Measurements from ENCODE around the gene RCAN1. TPM values are rescaled to one million over a fixed set of nuclear protein-coding genes. Genes with fewer than 3 reads are reported as not detected.
"Not testable (repeated sequence)": the region's sequence is repeated elsewhere in the genome, so short reads cannot be mapped to it uniquely, and the experiment has no call there.

RCAN1 gene
- total RNA-seq, 1 donor from 2014 or later: 36.0 TPM

- intact Hi-C loops (cut with DNase I): no loop called here
- DNase-seq (peak; percentile 62), ATAC-seq (ENCODE audit: poor library complexity) (peak; percentile 51)
Measured at GRCh38 chr21:34511787-34512455, 103.0 kb downstream of the RCAN1 start, which contains the start of gene KCNE1. Gene KCNE1, minus strand, starts transcription at chr21:34512210. Its CDS starts 62,576 bp downstream, at chr21:34449634.

- ATAC-seq (ENCODE audit: poor library complexity) (peak; percentile 30), DNase-seq (no peak)
- intact Hi-C loops (cut with DNase I): no loop called here
Measured at GRCh38 chr21:34511181-34511580, 103.7 kb downstream of the RCAN1 start.

GRCh38 chr21:34510148-34511142 lies 104.5 kb downstream of the RCAN1 start:
- intact Hi-C loops (cut with DNase I): no loop called here
- peak; percentile 87 for ATAC-seq (ENCODE audit: poor library complexity)
- DNase-seq: peak; percentile 89

- no peak for ATAC-seq (ENCODE audit: poor library complexity)
- DNase-seq: no peak
- intact Hi-C loops (cut with DNase I): no loop called here
Measured at GRCh38 chr21:34509151-34509550, 105.8 kb downstream of the RCAN1 start.

GRCh38 chr21:34504595-34504994 lies 110.3 kb downstream of the RCAN1 start:
- intact Hi-C loops (cut with DNase I): no loop called here
- DNase-seq (no peak), ATAC-seq (ENCODE audit: poor library complexity) (no peak)

GRCh38 chr21:34502480-34503106 lies 112.3 kb downstream of the RCAN1 start:
- DNase-seq: no peak
- ATAC-seq (ENCODE audit: poor library complexity): no peak
- intact Hi-C loops (cut with DNase I): no loop called here

- intact Hi-C loops (cut with DNase I): no loop called here
- DNase-seq: no peak
Measured at GRCh38 chr21:34501716-34502115, 113.2 kb downstream of the RCAN1 start.

GRCh38 chr21:34500191-34500590 lies 114.7 kb downstream of the RCAN1 start:
- ATAC-seq (ENCODE audit: poor library complexity) (no peak), DNase-seq (no peak)
- intact Hi-C loops (cut with DNase I): no loop called here

More at GRCh38 chr21:34501716-34502115, 113.2 kb downstream of the RCAN1 start:
- no peak for ATAC-seq (ENCODE audit: poor library complexity)

- no peak for ATAC-seq (ENCODE audit: poor library complexity)
Measured at GRCh38 chr21:34499116-34499515, 115.8 kb downstream of the RCAN1 start.

GRCh38 chr21:34498623-34499022 lies 116.3 kb downstream of the RCAN1 start:
- peak; percentile 48 for ATAC-seq (ENCODE audit: poor library complexity)

More at GRCh38 chr21:34499116-34499515, 115.8 kb downstream of the RCAN1 start:
- no peak for DNase-seq
- intact Hi-C loops (cut with DNase I): no loop called here

GRCh38 chr21:34483854-34484253 lies 131.1 kb downstream of the RCAN1 start:
- intact Hi-C loops (cut with DNase I); DNase-seq; ATAC-seq (ENCODE audit: poor library complexity): not testable (repeated sequence)

More at GRCh38 chr21:34498623-34499022, 116.3 kb downstream of the RCAN1 start:
- no peak for DNase-seq
- intact Hi-C loops (cut with DNase I): no loop called here

- peak; percentile 72 for ATAC-seq (ENCODE audit: poor library complexity)
- intact Hi-C loops (cut with DNase I): not testable (repeated sequence)
Measured at GRCh38 chr21:34483435-34483834, 131.5 kb downstream of the RCAN1 start.

GRCh38 chr21:34467333-34467732 lies 147.6 kb downstream of the RCAN1 start:
- intact Hi-C loops (cut with DNase I); DNase-seq: not testable (repeated sequence)
- ATAC-seq (ENCODE audit: poor library complexity): peak; percentile 51

More at GRCh38 chr21:34483435-34483834, 131.5 kb downstream of the RCAN1 start:
- not testable (repeated sequence) for DNase-seq

Other genes with a start within 250 kb of the RCAN1 start
- 6.1 TPM for gene SMIM11, start 239.6 kb downstream of the RCAN1 start, total RNA-seq
- not detected for gene SMIM34, start 191.2 kb downstream of the RCAN1 start, total RNA-seq
- gene KCNE1, start 102.9 kb downstream of the RCAN1 start, total RNA-seq: 4.3 TPM
- gene CLIC6, start 53.9 kb upstream of the RCAN1 start, total RNA-seq: 7.7 TPM

Data from Right ventricle myocardium superior (tissue), 1 donor.